Ammon's horn (tissue), 1 donor: ENCODE data around the gene TNFAIP1.
A peak's percentile ranks its signal among the peaks of the same experiment; 100 is the strongest.
"Not testable (repeated sequence)": the region's sequence is repeated elsewhere in the genome, so short reads cannot be mapped to it uniquely, and the experiment has no call there.

Experiments used
- DNase-seq: peaks from one replicate; pipeline ENCODE4 v3.0.0-alpha.2; 2016; ENCODE audit warnings: low spot score

Gene TNFAIP1

GRCh38 chr17:28325211-28325610, 10.3 kb upstream of the TNFAIP1 start:
- DNase-seq: no peak

- DNase-seq: no peak
Observed at GRCh38 chr17:28326114-28326513, 9.4 kb upstream of the TNFAIP1 start.

GRCh38 chr17:28327031-28327607, 8.4 kb upstream of the TNFAIP1 start:
- no peak for DNase-seq

- no peak for DNase-seq
Observed at GRCh38 chr17:28327709-28328108, 7.9 kb upstream of the TNFAIP1 start.

- DNase-seq: no peak
Observed at GRCh38 chr17:28328325-28328724, 7.2 kb upstream of the TNFAIP1 start.

- no peak for DNase-seq
Observed at GRCh38 chr17:28330671-28331070, 4.9 kb upstream of the TNFAIP1 start.

- no peak for DNase-seq
Observed at GRCh38 chr17:28331891-28332420, 3.6 kb upstream of the TNFAIP1 start.

GRCh38 chr17:28333083-28333746, 2.3 kb upstream of the TNFAIP1 start:
- DNase-seq: no peak

- no peak for DNase-seq
Observed at GRCh38 chr17:28334171-28334570, 1.4 kb upstream of the TNFAIP1 start.

- DNase-seq: no peak
Observed at GRCh38 chr17:28334666-28335200, 828 bp upstream of the TNFAIP1 start.

GRCh38 chr17:28335959-28336871, 654 bp downstream of the TNFAIP1 start:
- peak; percentile 45 for DNase-seq

- DNase-seq: no peak
Observed at GRCh38 chr17:28338056-28338768, 2.7 kb downstream of the TNFAIP1 start.

- not testable (repeated sequence) for DNase-seq
Observed at GRCh38 chr17:28338769-28339212, 3.2 kb downstream of the TNFAIP1 start.

GRCh38 chr17:28339431-28339830, 3.9 kb downstream of the TNFAIP1 start:
- no peak for DNase-seq

- DNase-seq: no peak
Observed at GRCh38 chr17:28340374-28340773, 4.8 kb downstream of the TNFAIP1 start.

- no peak for DNase-seq
Observed at GRCh38 chr17:28341516-28341915, 6.0 kb downstream of the TNFAIP1 start.

GRCh38 chr17:28342313-28342712, 6.8 kb downstream of the TNFAIP1 start:
- no peak for DNase-seq

GRCh38 chr17:28343491-28343932, 8.0 kb downstream of the TNFAIP1 start:
- DNase-seq: no peak

- DNase-seq: no peak
Observed at GRCh38 chr17:28344011-28344410, 8.4 kb downstream of the TNFAIP1 start.

- DNase-seq: no peak
Observed at GRCh38 chr17:28344435-28344901, 8.9 kb downstream of the TNFAIP1 start.

- DNase-seq: no peak
Observed at GRCh38 chr17:28345419-28346198, 10.0 kb downstream of the TNFAIP1 start.
